HG02642 (cell line): ENCODE results near the gene ITPRID2.

Source experiments
- ATAC-seq: cut with Tn5 transposase; IDR thresholded peaks from one replicate; pipeline ENCODE4 v1.9.1; 2021; ENCODE audit warnings: mild to moderate bottlenecking; ENCODE audit not compliant: unreplicated experiment, poor library complexity

ITPRID2 gene

DNA sequence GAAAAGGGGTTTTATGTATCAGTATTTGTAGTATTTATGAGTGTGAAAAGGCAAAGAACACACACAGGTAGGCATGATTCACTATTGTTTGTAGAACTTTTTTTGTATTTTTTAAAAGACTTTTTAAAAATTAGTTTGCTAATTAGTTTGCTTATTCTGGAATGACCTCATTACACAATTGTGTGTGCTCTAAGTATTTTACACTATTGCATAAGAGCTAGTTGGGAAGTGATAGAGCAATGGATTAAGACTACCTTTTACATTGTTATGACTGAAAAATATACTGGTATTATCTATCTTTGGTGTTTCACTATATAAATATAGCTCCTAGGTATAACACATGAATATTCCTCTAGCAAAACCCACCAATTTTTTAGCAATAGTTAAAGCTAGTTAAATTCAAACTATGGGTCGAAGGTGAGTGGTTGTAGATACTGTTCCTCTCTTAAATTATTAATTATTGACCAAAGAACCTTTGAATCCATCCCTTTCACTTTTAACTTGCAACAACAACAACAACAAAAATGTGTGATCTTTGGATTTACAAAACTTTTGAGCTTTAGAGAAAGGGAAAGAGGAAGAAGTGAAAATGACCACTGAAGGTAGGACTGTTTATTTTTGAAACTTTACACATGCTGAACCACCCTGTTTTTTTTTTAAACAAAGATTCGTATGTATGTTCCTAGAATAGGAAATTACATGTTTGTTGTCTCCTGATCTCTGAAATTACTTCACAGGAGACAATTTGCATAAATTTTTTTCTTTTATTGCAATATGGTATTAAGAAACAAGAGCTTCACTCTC, 18.7 kb downstream of the ITPRID2 start:
- peak; percentile 39 for ATAC-seq

DNA sequence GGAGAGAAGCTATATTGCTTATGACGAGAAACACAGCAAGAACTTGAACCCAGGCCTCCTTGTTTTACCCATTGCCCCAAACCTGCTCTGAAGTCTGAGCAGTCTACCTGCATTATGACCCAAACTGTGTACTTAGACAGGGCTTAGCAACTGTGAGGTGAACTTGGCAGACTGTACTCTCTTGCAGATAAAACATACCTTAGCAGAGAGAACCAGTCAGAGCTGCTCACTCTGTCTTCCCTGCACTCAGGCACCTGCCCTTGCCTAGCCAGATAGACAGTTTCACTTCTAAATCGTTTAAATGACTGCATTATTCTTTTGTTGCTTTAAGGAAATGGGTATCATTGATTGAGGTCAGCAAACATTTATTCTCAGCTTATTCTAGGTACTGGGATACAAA, 20.3 kb downstream of the ITPRID2 start:
- no peak for ATAC-seq

DNA sequence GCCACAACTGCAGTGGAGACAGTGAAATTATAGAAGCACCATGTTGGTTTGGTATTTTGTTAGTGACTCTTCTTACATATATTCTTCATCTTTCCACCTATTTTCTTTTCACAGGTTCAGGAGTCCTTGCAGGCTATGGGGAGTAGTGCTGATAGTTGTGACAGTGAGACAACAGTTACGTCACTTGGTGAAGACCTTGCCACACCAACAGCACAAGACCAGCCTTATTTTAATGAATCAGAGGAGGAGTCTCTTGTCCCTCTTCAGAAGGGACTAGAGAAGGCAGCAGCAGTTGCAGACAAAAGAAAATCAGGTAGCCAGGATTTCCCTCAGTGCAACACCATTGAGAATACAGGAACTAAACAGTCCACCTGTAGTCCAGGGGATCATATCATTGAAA, 23.6 kb downstream of the ITPRID2 start:
- no peak for ATAC-seq

DNA sequence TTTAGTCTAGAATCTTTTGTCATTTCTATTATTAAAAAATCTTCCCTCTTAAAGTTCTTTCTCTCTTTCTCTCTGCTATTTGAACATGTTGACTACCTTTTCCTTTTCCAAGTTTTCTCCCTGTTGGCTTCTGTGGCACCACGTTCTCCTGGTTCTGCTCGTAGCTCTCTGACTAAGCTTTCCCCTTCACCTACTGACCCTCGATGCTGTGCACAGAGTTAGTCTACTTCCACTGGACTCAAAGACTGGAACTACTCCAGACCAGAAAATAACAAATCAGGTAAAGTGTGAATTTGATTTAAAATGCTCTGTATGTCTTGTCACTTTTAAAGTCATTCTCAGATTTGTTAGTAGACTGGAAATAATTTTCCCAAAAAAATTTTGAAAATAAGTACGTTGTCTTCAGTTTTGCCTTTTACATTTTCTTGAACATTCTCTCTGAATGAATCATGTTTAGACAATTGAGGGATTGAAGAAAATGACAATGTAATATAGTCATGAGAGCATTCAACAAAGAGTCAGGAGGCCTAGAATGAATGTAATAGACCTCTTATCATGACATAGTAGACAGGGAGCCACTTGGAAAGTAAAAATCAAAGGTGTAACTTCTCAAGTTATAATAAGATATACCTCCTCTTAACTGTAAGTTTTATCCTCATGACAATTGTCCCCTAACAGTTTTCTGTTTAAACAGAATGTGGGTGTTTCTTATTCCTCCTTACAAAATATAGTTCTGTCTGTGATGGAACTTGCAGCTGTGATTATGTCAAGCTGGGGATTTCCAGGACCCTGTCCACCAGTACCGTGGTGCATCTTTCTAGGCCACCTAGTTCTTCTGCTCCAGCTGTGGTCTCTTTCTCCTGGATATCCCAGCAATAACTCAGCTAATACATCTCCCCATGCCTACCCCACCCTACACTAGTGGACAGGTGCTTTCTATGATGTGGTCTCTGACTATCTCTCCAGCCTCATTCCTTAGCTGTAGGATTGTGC, 25.5 kb downstream of the ITPRID2 start:
- no peak for ATAC-seq

DNA sequence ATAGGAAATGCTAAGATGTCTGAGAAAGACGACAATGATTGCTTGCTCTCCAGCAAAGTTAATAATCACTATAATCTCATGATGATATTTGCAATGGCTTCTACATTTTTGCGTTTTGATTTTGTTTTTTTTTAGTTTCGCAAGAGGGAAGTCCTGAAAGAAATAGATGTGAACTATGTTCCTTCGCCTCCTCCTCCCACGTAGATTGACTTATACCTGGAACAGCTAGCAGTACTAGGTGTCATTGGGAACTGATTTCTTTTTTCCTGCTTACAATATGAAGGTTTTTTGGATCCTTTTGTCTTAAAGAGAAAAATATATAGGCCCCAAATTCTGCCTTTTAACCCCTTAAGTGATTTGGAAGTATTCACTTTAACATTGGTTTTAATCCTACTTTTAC, 26.7 kb downstream of the ITPRID2 start:
- no peak for ATAC-seq

DNA sequence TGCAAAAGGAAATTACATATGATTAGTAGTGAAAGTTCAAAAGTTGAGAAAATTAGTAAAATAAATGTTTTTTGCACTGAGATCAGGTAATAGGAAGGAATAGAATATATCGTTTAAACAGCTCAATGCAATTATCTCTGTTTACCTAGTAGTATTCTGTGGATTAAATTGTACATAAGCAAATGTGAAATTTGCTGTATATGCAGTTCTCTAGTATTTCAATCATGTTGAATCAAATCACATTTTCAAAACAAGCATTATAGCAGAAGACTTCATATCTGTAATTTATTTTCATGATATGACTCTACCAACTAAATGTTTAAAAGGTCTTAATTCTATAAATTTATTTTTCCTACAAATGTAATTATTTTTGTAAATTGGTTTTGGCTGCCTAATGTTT, 31.6 kb downstream of the ITPRID2 start:
- ATAC-seq, result no peak

DNA sequence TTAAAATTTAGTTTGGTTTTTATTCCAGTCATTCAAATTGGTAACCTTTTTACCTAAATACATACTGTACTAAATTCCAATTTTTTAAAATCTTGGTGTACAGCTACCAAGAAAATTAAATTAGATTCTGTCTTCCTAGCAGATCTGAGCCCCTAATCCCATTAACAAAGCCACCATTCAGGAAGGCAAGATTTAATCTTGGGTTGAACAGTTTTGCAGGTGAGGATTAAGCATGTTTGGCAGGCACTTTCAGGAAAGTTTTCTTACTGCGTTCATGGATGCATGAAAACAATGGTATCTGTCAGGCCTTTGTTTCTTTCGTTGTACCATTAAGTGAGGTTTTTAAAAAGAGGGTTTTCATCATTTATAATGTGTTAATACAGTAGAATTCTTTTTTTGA, 32.8 kb downstream of the ITPRID2 start:
- ATAC-seq, result no peak

DNA sequence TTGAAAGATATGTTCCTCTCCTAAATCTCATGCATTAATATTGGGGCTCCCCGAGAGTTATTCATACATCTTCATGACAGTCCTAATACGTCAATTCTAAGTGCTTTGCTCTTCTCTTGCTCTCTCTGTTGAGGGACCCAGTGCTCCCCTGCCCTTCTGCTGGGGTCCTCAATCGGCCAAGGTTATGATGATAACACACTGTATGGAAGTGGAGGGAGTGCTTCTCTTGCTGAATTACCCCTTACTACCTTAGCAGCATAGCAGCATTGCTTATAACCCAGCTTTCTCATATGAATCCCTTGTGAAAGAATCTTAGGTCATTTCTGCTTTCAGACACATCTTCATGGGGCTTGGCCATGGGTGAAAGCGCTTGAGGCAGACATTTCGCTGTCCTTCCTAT, 43.2 kb downstream of the ITPRID2 start:
- ATAC-seq, result no peak

DNA sequence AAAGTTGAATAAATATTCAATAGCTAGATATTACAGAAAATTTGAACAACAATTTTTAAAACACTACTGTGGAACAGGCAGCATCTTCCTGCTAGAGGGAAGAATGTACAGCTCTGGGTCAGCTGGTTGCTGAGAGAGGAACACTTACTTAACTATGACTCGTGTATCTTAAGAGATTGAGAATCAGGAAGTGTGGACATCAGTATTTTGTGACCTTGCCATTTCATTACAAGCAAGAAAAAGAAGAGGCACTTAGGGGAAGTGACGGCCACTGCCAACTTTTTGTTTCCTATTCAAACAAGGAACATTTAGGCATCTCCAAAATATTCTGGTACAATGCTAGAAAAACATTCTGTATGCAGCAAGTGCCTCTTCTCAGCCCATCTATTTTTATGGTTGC, 45.9 kb downstream of the ITPRID2 start:
- ATAC-seq, result no peak

DNA sequence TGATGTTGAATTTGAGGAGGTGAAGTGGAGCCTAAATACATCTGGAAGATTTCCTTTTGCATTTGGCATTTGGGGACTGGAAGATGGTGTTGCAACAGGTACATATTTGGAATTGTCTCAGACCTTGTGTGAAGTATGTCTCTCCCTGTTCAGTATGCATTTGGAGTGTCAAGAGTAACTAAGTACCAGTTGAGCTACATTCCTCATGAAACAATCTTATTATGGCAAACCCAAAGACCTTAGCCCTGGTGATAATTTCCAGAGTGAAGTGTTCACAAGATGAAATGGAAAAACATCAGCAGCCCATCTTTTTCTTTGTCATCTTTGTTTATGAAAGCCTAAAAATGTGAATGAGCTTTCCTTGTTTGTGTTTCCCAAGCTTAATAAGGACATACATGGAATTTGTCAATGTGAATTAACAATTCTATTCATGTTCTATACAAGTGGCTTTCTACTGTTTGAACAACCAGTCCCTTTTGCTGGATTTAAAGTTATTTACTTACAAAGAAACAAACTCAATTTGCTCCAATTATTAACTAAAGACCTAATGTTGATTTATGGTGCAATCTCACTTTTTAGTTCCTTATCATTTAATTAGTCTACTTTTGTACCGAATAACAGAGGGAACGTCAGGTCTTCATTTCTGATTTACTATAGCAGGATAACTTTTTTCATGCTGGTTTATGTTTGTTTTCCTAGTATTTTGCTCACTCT, 52.0 kb downstream of the ITPRID2 start:
- no peak for ATAC-seq

DNA sequence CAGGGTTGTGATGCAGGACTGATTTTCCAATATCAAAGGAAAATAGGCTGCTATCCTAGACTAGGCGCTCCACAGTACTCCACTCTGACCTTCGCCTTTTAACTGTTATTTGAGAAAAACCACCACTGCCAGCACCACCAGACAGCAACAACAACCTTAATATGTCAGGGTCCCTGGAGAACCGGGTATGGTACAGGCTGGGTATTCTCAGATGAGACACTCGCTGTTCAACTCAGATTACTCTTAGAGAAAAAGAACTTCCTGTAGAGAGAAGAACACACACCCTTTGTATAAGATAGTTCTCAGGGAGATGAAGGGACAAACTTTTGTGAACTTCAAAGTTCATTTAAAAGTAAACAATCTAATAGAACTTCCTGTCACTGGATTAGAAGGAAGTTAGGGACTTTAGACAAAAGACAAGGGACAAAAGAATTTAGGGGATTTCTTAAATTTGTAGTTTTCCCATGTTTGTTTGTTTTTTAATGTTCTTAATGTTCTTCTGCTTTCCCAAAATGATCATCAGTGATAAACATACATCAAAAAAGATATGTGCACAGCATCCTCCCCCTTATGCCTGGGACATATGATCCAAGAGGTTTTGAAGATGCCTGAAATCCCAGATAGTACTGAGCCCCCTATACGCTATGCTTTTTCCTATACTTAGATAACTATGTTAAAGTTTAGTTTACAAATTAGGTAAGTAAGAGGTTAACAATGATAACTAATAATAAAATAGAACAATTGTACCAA, 52.8 kb downstream of the ITPRID2 start:
- no peak for ATAC-seq

DNA sequence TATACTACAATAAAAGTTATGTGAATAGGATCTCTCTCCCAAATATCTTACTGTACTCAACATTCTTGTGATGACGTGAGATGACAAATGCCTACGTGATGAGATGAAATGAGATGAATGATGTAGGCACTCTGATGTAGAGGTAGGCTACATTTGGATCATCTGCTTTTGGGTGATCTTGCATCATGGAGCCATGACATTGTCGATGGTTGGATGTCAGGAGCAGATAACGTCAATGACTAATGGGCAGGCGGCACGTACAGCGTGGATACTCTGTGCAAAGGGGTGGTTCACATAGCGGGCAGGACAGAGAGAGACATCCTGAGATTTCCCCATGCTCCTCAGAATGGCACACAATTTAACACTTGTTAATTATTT, 53.4 kb downstream of the ITPRID2 start:
- no peak for ATAC-seq

DNA sequence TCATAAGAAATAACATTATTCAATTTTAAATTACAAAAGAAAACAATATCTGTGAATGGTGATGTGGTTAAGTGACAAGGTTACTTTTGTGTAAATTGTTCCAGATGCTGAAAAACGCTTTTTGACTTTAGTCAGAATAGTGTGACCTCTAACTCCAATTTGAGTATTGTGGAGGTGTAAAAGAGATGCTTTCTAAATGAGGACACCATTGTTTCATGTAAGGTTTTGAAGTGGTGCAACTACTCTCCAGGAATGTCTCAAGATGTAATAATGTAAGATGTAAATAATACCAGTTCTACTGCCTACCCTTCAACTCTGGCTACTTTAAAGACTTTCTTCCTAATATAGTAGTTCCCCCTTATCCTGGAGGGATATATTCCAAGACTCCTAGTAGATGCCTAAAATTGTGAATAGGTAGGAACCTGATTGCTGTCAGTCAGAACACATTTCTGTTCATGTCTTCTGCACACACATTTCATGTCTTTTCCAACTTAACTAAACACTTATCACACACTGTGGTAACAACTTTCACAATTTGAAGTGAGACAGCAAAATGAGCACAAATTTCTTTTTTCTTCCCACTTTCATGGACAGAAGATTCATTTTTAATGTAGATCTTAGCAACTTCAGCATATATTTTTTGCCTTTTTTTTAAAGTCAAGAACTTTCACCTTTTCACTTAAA, 55.1 kb downstream of the ITPRID2 start:
- ATAC-seq, result no peak

DNA sequence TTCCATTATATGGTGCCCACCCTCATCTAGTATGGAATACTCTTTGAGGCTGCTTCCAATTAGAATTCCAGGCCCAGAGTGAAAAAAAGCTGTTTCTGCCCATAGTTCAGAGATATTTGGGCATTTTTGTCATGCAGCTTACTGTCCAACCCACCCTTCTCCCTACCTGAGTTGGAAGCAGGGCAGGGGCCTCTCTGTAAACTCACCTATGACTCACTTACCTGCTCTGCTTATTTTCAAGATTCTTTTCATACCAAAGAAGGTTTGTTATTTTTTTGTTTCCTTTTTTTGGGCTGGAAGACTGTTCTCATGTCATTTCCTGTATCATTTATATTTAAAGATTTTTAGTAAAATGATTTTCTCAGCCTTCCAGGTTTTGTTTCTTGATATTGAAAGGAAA, 55.7 kb downstream of the ITPRID2 start:
- ATAC-seq, result no peak

DNA sequence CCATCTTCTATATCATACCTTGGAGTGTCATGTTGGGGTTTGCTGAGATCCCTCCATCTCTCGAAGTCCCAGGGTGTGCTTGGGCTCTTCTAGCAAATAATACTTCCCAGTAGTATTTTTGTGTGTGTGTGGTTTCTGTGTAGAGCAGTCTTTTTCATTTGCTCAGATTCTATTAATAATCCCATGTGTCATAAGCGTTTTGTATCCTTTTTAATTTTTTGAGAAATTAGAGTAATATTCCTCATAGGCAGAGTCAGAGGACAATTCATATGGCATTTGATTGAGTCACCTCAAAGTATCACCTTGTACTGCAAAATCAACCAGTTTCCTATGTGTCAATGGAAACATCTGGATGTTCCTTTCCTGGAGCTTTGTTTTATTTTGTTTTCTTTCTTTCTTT, 56.7 kb downstream of the ITPRID2 start:
- ATAC-seq, result no peak

DNA sequence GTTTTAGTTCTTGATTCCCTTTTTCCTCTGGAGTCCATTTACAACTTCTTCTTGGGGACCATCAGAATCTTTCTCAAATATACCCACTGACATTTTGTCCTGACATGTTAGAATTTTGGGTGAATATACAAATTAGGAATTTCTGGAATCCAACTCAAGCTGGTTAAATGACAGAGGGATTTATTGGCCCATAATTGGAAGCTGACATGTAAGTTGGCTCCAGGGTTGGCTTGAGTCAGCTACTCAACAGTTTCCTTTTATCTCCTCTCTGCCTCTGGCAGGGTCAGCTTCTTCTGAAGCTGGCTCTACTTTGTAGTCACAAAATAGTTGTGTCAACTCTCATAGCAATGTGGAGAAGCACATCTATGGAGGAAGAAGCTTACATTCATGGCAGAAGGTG, 57.5 kb downstream of the ITPRID2 start:
- no peak for ATAC-seq

DNA sequence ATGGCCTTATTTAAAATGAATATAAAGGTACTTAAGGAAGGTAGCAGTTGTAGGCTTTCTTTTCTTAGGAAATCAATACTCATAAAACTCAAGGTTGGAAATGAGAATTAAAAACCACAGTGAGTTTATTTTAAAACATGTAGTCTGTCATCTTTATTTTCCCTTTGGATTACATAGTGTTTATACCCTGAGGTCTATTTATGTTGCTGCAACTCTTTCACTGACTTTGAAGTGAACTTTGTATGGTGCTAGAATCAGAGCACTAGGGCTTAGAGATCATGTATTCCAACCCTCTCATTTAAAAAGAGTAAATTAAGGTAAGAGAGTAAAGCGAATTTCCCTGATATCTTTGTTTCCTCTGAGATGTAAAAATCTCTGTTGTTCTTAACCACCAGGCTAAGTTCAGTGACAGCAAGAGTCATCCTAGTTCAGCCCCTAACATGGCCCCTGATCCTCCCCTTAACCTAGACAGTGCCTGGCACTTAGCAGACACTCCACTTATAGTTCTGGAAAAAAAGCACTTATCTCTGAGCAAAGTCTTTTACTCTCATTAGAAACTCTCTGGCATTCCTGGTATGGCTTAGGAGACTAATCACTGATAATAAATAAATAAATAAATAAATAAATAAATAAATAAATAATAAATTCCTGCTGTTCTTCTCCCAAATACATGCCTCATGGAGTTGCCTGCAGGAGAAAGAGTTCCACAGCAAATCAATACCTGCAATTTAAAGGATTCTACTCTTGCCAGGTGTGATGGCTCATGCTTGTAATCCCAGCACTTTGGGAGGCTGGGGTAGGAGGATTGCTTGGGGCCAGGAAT, 61.1 kb downstream of the ITPRID2 start:
- ATAC-seq, result no peak

DNA sequence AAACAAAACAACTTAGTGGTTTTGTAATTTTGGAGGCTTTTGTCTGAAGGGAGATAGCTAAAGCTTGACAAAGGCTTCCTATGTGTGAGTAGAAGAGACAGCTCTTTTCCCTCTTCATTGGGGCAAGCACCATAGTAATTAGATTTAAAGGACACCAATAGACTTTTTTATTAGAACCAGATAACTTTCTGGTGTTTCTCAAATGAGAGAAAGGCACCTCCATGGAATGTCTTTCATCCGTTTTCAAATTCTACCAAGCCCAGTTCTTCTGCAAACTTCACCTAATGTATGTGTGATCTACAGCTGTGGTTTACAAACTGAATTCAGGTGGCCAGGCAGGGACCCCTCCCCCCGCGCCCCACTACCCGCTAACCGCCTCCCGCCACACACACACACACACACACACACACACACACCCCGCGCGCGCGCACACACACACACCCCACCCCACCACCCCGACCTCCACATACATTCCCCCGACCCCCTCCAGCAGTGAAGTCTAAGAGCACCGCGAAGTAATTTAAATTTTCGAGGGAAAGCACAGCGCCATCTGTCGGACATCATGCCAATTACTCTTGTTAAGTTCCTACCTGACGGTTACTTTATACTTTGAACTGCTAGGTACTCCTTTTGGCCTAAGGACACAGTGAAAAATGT, 62.5 kb downstream of the ITPRID2 start:
- peak; percentile 76 for ATAC-seq
